ENCODE data around the gene CCDC180.

DNA sequence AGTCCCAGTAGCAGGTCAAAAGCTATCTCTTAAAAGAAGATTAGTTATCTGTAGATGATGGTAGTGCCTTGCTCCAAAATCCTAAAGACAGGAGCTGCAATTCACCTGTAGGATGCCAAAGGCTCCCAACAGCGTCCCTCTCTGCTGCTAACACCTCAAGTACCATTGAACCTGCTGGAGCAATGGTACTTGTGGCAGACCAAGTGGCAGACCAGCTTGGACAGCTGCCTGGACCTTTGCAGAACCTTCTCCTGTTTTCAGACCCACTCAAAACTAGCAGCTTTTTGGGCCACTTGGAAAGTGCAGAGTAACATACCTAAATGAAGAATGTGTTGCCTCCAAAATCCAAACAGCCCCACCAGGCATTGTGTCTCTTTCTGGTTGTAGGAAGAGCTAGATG is 6.9 kb upstream of the CCDC180 start:
- TF ChIP-seq POLR2AphosphoS5 (IDR thresholded peaks at IDR 0.05; ENCODE audit: low read depth): no peak
- TF ChIP-seq, protein P1, sequence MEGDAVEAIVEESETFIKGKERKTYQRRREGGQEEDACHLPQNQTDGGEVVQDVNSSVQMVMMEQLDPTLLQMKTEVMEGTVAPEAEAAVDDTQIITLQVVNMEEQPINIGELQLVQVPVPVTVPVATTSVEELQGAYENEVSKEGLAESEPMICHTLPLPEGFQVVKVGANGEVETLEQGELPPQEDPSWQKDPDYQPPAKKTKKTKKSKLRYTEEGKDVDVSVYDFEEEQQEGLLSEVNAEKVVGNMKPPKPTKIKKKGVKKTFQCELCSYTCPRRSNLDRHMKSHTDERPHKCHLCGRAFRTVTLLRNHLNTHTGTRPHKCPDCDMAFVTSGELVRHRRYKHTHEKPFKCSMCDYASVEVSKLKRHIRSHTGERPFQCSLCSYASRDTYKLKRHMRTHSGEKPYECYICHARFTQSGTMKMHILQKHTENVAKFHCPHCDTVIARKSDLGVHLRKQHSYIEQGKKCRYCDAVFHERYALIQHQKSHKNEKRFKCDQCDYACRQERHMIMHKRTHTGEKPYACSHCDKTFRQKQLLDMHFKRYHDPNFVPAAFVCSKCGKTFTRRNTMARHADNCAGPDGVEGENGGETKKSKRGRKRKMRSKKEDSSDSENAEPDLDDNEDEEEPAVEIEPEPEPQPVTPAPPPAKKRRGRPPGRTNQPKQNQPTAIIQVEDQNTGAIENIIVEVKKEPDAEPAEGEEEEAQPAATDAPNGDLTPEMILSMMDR (conservative IDR thresholded peaks at IDR 0.05; ENCODE audit: low read depth in 2 of 2): no peak
- TF ChIP-seq EZH2 (IDR thresholded peaks at IDR 0.05; ENCODE audit: low read depth, unreplicated experiment): no peak
- no peak for TF ChIP-seq EZH2phosphoT487 (IDR thresholded peaks at IDR 0.05; ENCODE audit: unreplicated experiment)
- TF ChIP-seq, protein P2, sequence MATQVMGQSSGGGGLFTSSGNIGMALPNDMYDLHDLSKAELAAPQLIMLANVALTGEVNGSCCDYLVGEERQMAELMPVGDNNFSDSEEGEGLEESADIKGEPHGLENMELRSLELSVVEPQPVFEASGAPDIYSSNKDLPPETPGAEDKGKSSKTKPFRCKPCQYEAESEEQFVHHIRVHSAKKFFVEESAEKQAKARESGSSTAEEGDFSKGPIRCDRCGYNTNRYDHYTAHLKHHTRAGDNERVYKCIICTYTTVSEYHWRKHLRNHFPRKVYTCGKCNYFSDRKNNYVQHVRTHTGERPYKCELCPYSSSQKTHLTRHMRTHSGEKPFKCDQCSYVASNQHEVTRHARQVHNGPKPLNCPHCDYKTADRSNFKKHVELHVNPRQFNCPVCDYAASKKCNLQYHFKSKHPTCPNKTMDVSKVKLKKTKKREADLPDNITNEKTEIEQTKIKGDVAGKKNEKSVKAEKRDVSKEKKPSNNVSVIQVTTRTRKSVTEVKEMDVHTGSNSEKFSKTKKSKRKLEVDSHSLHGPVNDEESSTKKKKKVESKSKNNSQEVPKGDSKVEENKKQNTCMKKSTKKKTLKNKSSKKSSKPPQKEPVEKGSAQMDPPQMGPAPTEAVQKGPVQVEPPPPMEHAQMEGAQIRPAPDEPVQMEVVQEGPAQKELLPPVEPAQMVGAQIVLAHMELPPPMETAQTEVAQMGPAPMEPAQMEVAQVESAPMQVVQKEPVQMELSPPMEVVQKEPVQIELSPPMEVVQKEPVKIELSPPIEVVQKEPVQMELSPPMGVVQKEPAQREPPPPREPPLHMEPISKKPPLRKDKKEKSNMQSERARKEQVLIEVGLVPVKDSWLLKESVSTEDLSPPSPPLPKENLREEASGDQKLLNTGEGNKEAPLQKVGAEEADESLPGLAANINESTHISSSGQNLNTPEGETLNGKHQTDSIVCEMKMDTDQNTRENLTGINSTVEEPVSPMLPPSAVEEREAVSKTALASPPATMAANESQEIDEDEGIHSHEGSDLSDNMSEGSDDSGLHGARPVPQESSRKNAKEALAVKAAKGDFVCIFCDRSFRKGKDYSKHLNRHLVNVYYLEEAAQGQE (IDR thresholded peaks at IDR 0.05; ENCODE audit: unreplicated experiment): no peak
- no peak for TF ChIP-seq ZNF331 (CRISPR knock-in tag; IDR thresholded peaks at IDR 0.05; ENCODE audit: low read depth)
- no peak for TF ChIP-seq STAT1 (IDR thresholded peaks at IDR 0.05; ENCODE audit: unreplicated experiment)
- TF ChIP-seq CREB1 (CRISPR knock-in tag; IDR thresholded peaks at IDR 0.05; ENCODE audit: low read depth): no peak
- TF ChIP-seq ZNF114 (CRISPR knock-in tag; IDR thresholded peaks at IDR 0.05): no peak
- TF ChIP-seq, protein P3, sequence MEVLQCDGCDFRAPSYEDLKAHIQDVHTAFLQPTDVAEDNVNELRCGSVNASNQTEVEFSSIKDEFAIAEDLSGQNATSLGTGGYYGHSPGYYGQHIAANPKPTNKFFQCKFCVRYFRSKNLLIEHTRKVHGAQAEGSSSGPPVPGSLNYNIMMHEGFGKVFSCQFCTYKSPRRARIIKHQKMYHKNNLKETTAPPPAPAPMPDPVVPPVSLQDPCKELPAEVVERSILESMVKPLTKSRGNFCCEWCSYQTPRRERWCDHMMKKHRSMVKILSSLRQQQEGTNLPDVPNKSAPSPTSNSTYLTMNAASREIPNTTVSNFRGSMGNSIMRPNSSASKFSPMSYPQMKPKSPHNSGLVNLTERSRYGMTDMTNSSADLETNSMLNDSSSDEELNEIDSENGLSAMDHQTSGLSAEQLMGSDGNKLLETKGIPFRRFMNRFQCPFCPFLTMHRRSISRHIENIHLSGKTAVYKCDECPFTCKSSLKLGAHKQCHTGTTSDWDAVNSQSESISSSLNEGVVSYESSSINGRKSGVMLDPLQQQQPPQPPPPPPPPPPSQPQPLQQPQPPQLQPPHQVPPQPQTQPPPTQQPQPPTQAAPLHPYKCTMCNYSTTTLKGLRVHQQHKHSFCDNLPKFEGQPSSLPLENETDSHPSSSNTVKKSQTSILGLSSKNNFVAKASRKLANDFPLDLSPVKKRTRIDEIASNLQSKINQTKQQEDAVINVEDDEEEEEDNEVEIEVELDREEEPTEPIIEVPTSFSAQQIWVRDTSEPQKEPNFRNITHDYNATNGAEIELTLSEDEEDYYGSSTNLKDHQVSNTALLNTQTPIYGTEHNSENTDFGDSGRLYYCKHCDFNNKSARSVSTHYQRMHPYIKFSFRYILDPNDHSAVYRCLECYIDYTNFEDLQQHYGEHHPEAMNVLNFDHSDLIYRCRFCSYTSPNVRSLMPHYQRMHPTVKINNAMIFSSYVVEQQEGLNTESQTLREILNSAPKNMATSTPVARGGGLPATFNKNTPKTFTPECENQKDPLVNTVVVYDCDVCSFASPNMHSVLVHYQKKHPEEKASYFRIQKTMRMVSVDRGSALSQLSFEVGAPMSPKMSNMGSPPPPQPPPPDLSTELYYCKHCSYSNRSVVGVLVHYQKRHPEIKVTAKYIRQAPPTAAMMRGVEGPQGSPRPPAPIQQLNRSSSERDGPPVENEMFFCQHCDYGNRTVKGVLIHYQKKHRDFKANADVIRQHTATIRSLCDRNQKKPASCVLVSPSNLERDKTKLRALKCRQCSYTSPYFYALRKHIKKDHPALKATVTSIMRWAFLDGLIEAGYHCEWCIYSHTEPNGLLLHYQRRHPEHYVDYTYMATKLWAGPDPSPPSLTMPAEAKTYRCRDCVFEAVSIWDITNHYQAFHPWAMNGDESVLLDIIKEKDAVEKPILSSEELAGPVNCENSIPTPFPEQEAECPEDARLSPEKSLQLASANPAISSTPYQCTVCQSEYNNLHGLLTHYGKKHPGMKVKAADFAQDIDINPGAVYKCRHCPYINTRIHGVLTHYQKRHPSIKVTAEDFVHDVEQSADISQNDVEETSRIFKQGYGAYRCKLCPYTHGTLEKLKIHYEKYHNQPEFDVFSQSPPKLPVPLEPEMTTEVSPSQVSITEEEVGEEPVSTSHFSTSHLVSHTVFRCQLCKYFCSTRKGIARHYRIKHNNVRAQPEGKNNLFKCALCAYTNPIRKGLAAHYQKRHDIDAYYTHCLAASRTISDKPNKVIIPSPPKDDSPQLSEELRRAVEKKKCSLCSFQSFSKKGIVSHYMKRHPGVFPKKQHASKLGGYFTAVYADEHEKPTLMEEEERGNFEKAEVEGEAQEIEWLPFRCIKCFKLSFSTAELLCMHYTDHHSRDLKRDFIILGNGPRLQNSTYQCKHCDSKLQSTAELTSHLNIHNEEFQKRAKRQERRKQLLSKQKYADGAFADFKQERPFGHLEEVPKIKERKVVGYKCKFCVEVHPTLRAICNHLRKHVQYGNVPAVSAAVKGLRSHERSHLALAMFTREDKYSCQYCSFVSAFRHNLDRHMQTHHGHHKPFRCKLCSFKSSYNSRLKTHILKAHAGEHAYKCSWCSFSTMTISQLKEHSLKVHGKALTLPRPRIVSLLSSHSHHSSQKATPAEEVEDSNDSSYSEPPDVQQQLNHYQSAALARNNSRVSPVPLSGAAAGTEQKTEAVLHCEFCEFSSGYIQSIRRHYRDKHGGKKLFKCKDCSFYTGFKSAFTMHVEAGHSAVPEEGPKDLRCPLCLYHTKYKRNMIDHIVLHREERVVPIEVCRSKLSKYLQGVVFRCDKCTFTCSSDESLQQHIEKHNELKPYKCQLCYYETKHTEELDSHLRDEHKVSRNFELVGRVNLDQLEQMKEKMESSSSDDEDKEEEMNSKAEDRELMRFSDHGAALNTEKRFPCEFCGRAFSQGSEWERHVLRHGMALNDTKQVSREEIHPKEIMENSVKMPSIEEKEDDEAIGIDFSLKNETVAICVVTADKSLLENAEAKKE (CRISPR knock-in tag; IDR thresholded peaks at IDR 0.05): no peak
- no peak for TF ChIP-seq JUNB (IDR thresholded peaks at IDR 0.05; ENCODE audit: unreplicated experiment)
- no peak for TF ChIP-seq NANOG (IDR thresholded peaks at IDR 0.05; ENCODE audit: borderline replicate concordance)
- TF ChIP-seq, protein P4, sequence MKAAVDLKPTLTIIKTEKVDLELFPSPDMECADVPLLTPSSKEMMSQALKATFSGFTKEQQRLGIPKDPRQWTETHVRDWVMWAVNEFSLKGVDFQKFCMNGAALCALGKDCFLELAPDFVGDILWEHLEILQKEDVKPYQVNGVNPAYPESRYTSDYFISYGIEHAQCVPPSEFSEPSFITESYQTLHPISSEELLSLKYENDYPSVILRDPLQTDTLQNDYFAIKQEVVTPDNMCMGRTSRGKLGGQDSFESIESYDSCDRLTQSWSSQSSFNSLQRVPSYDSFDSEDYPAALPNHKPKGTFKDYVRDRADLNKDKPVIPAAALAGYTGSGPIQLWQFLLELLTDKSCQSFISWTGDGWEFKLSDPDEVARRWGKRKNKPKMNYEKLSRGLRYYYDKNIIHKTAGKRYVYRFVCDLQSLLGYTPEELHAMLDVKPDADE (IDR thresholded peaks at IDR 0.05): no peak

All from GM23338 (cell line).